SH-SY5Y (cell line): Measurements from ENCODE around the gene GRIN3B.

Experiments
- GATA2 ChIP-seq: IDR thresholded peaks from 2 replicates; pipeline ENCODE4 v1.6.1; 2011; ENCODE audit warnings: mild to moderate bottlenecking, low read depth, low read length
- GATA3 ChIP-seq: IDR thresholded peaks from 2 replicates; pipeline ENCODE4 v1.6.1; 2011; ENCODE audit warnings: low read depth, mild to moderate bottlenecking, low read length, moderate library complexity

DNA sequence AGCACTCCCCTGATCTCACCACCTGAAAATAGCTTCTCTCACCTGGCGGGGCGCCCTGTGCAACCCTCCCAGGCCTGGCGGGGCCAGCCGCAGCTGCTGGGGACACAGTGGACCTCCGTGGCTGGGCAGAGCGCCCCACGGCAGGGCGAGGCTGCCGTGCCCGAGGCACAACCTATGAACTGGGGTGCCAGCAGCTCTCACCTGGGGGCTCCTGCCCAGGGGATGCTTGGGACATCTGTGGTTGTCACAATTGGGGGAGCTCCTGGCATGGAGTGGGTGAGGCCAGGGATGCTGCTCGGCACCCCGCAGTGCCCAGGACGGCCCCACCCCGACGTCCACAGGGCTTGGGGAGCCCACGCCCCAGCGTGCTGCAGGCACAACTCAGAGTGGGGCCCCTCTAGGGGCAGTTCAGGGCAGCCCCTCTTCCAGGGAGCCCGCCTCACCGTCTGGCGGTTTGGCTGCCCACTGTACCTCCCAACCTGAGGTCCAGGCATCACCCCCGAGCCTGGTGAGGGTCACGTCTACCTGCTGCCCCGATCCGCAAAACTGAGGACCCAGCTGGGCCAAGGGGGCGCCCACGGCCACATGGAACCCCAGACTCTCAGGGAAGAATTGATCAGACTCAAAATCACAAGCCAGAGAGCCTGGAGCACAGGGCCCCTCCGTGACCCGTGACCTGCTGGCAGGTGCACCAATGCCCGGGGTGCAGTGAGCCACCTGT lies 15.0 kb downstream of the GRIN3B start:
- no peak for TF ChIP-seq GATA2
- no peak for TF ChIP-seq GATA3
